Gastrocnemius medialis (tissue), 4 donors: ENCODE results near the gene CASK.

Source experiments
- CTCF ChIP-seq, 5 experiments: fragments of 450-650 bp in 3 of 5; fragments of 200-600 bp in 2 of 5; sonication (generic) in 2 of 5; IDR thresholded peaks in 4 of 5; conservative IDR thresholded peaks in 1 of 5; 1 replicate in 4 of 5; 2 replicates in 1 of 5; pipeline ENCODE4 v1.5.1; 2016 to 2019; ENCODE audit warnings: antibody characterized with exemption in 5 of 5, mild to moderate bottlenecking in 3 of 5, moderate library complexity in 3 of 5
- POLR2A ChIP-seq, 2 donors: fragments of 450-650 bp; IDR thresholded peaks; one replicate each; pipeline ENCODE4 v1.6.1; 2017; ENCODE audit warnings: antibody characterized with exemption in 2 of 2, mild to moderate bottlenecking in 2 of 2, moderate library complexity in 2 of 2

- TF ChIP-seq CTCF (IDR thresholded peaks at IDR 0.05 in 4 of 5, conservative IDR thresholded peaks at IDR 0.05 in 1 of 5) (no peak), POLR2A (IDR thresholded peaks at IDR 0.05) (no peak)
These were observed 42.2 kb downstream of the CASK start for GRCh38 chrX:41881166-41881565.
